Measurements from ENCODE around the gene CFAP299.
"Not testable (repeated sequence)": the region's sequence is repeated elsewhere in the genome, so short reads cannot be mapped to it uniquely, and the experiment has no call there.

CFAP299 gene

GRCh38 chr4:80388284-80388607, 52.7 kb downstream of the CFAP299 start:
- DNase-seq (ENCODE audit: low read depth in 2 of 2): no peak

GRCh38 chr4:80390178-80390577, 54.6 kb downstream of the CFAP299 start:
- no peak for DNase-seq (ENCODE audit: low read depth in 2 of 2)

- no peak for DNase-seq (ENCODE audit: low read depth in 2 of 2)
Observed at GRCh38 chr4:80393246-80393969, 57.9 kb downstream of the CFAP299 start.

DNA sequence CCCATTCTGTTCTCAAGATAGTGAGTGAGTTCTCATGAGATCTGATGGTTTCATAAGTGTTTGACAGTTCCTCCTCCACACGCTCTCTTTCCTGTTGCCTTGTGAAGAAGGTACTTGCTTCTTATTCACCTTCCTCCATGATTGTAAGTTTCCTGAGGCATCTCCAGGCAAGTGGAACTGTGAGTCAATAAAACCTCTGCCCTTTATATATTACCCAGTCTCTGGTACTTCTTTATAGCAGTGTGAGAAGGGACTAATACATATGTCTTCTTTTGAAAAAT, 58.4 kb downstream of the CFAP299 start:
- no peak for DNase-seq (ENCODE audit: low read depth in 2 of 2)

GRCh38 chr4:80407246-80407645, 71.7 kb downstream of the CFAP299 start:
- no peak for DNase-seq (ENCODE audit: low read depth in 2 of 2)

DNA sequence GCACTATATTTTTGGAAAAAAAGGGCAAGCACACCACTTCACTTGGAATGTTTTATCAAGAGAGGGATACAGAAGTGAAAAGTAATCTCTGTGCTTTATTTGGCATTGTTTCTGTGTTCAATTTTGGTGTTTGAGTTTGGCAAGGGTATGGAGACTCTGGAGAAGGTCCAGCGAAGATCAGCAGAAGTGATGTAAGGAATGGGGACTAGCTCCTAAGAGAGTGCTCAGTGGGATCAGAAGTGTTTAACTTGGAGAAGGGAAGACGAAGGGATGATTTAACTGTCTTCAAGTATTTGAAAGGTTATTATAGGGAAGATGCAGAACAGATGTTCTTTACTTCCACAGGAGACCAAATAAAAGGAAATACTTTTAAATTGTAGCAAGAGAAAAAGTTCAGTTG, 74.3 kb downstream of the CFAP299 start:
- DNase-seq (ENCODE audit: low read depth in 2 of 2): no peak

- DNase-seq (ENCODE audit: low read depth in 2 of 2): no peak
Observed at GRCh38 chr4:80412322-80412721, 76.8 kb downstream of the CFAP299 start.

- no peak for DNase-seq (ENCODE audit: low read depth in 2 of 2)
Observed at GRCh38 chr4:80413086-80413485, 77.6 kb downstream of the CFAP299 start.

- no peak for DNase-seq (ENCODE audit: low read depth in 2 of 2)
Observed at GRCh38 chr4:80417019-80417418, 81.5 kb downstream of the CFAP299 start.

- DNase-seq (ENCODE audit: low read depth in 2 of 2): no peak
Observed at GRCh38 chr4:80419946-80420345, 84.4 kb downstream of the CFAP299 start.

DNA sequence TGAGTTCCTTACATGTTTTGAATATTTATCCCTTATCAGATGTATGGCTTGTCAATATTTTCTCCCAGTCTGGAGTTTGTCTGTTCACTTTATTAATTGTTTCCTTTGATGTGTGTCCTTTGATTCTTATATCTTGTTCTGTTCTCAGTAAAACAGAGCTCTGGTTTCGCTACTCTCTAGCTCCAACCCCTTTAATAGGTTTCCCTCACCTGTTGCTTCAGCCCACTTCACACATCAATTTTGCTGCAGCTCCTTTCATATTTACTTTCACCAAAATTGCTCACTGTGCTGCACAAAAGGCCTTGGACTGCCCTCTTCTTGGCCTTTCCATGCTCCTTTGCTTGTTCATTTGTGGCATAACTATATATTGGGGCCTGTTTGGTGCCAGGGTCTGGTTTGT, 85.1 kb downstream of the CFAP299 start:
- no peak for DNase-seq (ENCODE audit: low read depth in 2 of 2)

GRCh38 chr4:80422727-80423404, 87.3 kb downstream of the CFAP299 start:
- DNase-seq (ENCODE audit: low read depth in 2 of 2): no peak

- no peak for DNase-seq (ENCODE audit: low read depth in 2 of 2)
Observed at GRCh38 chr4:80423553-80424224, 88.2 kb downstream of the CFAP299 start.

- DNase-seq (ENCODE audit: low read depth in 2 of 2): no peak
Observed at GRCh38 chr4:80424225-80424581, 88.7 kb downstream of the CFAP299 start.

DNA sequence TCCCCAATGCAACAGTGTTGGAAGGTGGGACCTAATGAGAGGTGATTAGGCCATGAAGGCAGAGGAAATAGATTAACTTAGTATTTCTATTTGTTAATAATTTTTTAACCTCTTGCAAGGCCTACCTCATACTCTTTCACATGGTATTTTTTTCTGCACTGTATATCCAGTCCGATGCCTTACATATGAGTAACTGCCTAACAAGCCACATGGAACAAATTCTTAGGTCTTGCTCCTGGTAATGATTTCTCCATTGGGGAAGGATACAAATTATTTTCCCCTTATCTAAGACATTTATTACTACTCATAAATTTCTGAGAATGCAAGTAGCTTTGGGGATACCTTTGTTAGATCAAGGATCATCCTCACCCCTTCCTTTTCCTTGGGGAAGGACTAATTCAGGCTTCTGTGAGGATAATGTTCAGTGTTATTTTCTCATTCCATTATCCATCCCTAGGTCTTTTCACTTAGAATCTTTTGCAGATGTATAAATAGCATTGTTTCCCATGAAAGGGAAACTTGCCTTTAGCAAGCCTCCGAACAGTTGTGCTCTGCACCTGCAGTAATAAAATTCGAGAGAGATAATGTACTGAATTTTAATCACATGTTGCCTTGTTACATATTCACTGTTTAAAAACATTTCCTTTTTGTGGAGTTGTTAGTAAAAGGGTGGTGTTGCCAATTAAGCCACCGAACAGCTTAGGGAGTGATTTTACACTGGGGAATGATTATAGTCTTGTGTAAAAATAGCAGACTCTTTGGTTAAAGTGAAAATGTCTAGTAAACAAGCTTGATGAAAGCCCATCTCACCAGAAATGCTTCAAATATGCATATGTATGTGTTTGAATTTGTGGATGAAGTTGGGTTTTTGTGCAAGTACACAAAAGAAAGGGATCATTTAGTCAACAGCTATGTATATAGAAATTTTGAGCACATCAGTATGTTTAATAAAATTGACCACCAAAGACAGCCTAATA, 89.9 kb downstream of the CFAP299 start:
- no peak for DNase-seq (ENCODE audit: low read depth in 2 of 2)

DNA sequence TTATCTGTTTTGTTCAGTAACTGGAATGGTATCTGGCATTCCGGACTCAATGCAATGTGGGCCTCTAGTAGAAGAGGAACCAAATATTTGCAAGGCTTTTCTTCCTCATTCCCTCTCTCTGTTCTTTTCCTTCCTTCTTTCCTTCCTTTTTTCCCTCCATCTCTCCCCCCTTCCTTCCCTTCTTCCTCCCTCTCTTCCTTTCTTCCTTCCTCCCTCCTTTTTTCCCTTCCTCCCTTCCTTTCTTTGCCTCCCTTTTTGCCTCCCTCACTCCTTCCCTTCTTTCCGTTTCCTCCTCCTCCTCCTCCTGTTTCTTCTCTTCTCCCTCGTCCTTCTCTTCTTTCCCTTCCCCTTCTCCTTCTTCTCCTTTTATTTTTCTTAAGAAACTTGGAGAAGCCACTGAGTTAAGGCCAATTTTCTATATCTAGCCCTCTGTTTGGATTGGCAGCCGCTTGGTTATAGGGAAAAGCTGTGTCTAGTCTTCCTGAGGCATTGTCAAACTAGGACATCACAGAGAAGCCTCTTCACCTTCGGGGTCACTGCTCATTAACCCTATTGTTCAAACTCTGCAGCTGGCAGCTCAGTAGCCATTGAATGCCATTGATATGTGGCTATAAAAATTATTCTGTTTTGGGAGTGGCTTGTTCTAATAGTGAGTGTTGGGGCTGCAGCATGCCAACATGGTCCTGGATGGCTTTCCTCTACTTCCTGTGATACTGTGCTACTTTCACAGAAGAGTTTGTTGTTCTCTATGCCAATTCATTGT, 95.9 kb downstream of the CFAP299 start:
- DNase-seq (ENCODE audit: low read depth in 2 of 2): no peak

GRCh38 chr4:80434238-80434637, 98.7 kb downstream of the CFAP299 start:
- no peak for DNase-seq (ENCODE audit: low read depth in 2 of 2)

DNA sequence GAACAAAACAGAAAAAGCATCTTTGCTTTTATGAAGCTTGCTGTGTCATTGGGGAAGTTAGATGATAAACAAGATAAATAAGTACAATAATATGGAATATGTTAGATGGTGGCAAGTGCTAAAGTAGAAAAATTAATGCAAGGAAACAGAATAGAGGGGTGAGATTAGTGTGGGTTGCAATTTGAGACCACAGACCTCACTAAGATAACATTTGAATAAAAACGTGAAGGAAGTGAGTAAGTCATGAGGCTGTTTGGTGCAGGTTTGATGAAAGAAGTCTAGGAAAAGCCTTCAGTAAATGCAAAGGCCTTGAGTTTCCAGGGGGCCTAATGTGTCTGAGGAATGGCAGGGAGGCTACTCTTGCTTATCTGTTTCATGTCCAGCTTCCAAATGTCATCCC, 102.5 kb downstream of the CFAP299 start:
- no peak for DNase-seq (ENCODE audit: low read depth in 2 of 2)

DNA sequence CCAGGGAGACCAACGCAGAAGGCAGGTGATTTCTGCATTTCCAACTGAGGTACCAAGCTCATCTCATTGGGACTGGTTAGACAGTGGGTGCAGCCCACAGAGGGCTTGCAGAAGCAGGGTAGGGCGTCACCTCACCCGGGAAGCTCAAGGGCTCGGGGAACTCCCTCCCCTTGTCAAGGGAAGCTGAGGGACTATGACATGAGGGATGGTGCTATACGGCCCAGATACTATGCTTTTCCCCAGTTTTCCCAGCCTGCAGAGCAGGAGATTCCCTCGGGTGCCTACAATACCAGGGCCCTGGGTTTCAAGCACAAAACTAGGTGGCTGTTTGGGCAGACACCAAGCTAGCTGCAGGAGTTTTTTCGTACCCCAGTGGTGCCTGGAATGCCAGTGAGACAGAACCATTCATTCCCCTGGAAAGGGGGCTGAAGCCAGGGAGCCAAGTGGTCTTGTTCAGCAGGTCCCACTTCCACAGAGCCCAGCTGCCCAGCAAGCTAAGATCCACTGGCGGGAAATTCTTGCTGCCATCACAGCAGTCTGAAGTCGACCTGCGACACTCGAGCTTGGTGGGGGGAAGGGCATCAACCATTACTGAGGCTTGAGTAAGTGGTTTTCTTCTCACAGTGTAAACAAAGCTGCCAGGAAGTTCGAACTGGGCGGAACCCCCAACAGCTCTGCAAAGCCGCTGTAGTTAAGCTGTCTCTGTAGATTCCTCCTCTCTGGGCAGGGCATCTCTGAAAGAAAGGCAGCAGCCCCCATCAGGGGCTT, 103.9 kb downstream of the CFAP299 start:
- DNase-seq (ENCODE audit: low read depth in 2 of 2): not testable (repeated sequence)

GRCh38 chr4:80446248-80446647, 110.7 kb downstream of the CFAP299 start:
- DNase-seq (ENCODE audit: low read depth in 2 of 2): no peak

DNA sequence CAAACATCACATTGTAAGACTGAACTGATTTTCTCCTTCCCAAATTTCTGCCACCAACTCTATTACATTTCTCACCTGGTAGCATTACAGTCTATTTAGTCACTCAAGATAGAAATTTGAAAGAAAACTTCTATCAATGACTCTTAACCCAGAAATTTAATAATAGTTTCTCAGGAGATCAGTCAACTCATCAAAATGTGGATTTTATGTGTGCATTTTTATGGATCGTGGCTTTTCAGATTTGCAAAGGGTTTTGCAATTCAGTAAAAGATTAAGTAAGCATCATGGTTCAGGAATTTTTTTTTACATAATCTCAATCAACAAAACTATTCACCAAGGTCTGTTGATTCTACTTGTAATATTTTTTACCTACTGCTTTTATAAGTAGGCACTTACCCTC, 111.1 kb downstream of the CFAP299 start:
- no peak for DNase-seq (ENCODE audit: low read depth in 2 of 2)

Measured in stimulated activated CD8-positive, alpha-beta memory T cell treated with anti-CD3 and anti-CD28 coated beads, Interleukin-7, amount 100 ng/mL, for 1 hour (primary cell).